Measurements from ENCODE around the gene C2orf74.

GRCh38 chr2:61149074-61149473 lies 12.9 kb upstream of the C2orf74 start:
- TF ChIP-seq ZNF274 (IDR thresholded peaks at IDR 0.05; ENCODE audit: borderline replicate concordance, low read depth, low read length) (no peak), SOX6 (IDR thresholded peaks at IDR 0.05) (no peak), TEAD4 (IDR thresholded peaks at IDR 0.05; ENCODE audit: low read length) (no peak), TEAD4 (CRISPR knock-in tag; IDR thresholded peaks at IDR 0.05; ENCODE audit: borderline replicate concordance) (no peak), CBX8 (IDR thresholded peaks at IDR 0.05; ENCODE audit: borderline replicate concordance, extremely low read depth, low read depth, low read length, poor library complexity, severe bottlenecking) (no peak), FOXP1 (CRISPR knock-in tag; IDR thresholded peaks at IDR 0.05) (no peak), POLR2B (IDR thresholded peaks at IDR 0.05; ENCODE audit: low read depth, partially characterized antibody) (no peak), ATF2 (CRISPR knock-in tag; IDR thresholded peaks at IDR 0.05) (no peak), ZNF740 (CRISPR knock-in tag; IDR thresholded peaks at IDR 0.05) (no peak), ZNF740 (tag; IDR thresholded peaks at IDR 0.05) (no peak)
